Measurements from ENCODE around the gene PHGDH. TPM values are rescaled to one million over a fixed set of nuclear protein-coding genes. Genes with fewer than 3 reads are reported as not detected.

The PHGDH gene
- total RNA-seq, 1 donor from 2014 or later = 61.6 TPM

Other genes starting within 250 kb of the PHGDH start
- gene HSD3B1, start 204.7 kb upstream of the PHGDH start, total RNA-seq = not detected in 2 replicates
- 12.6 and 13.0 TPM in 2 replicates for gene ZNF697, start 63.7 kb upstream of the PHGDH start, total RNA-seq
- gene HMGCS2, start 57.0 kb downstream of the PHGDH start, total RNA-seq = not detected in 2 replicates
- gene REG4, start 99.5 kb downstream of the PHGDH start, total RNA-seq = 0.18 TPM in 1 of 2 replicates, not detected in the other
- not detected in 2 replicates for gene ADAM30, start 184.6 kb downstream of the PHGDH start, total RNA-seq